IMR-90 (cell line): ENCODE data around the gene CCDC122. TPM values are rescaled to one million over a fixed set of nuclear protein-coding genes. Genes with fewer than 3 reads are reported as not detected.
A peak's percentile ranks its signal among the peaks of the same experiment; 100 is the strongest.

Source experiments
- ATAC-seq: fragments of 200-7000 bp; cut with Tn5 transposase; 2 replicates; pipeline ENCODE4 v1.9.1; 2020; ENCODE audit warnings: low read depth, mild to moderate bottlenecking, moderate library complexity
- BruUV-seq: library from RNA; stranded (reverse); fragments of 400-500 nt; replicated peaks from 2 replicates; lab custom pipeline; 2021; lab: Mats Ljungman, UMichigan
- CTCF ChIA-PET: fragments of 300-600 bp; formaldehyde crosslinking; extraction: SDS; loops from one replicate; lab custom pipeline; 2021; ENCODE audit warnings: antibody characterized with exemption; lab: Yijun Ruan, JAX
- POLR2A ChIA-PET: fragments of 300-600 bp; sonication (Branson Sonifier 250); formaldehyde crosslinking; loops from one replicate; lab custom pipeline; 2022; ENCODE audit warnings: antibody characterized with exemption; ENCODE audit not compliant: unreplicated experiment; lab: Charles Lee
- DNase-seq: peaks from one replicate; pipeline ENCODE4 v3.0.0; 2013
- H2AFZ ChIP-seq: replicated peaks from 2 replicates; pipeline ENCODE3; 2013; ENCODE audit warnings: low read length, mild to moderate bottlenecking; ENCODE audit not compliant: poor library complexity
- H2AK5ac ChIP-seq: 2 replicates; pipeline ENCODE4 v1.6.1; 2013; ENCODE audit warnings: low read depth, low read length, inconsistent platforms
- H2AK9ac ChIP-seq: replicated peaks from 2 replicates; pipeline ENCODE3; 2013; ENCODE audit warnings: mild to moderate bottlenecking, low read depth, low read length, moderate library complexity; ENCODE audit not compliant: poor library complexity
- H2BK120ac ChIP-seq: 2 replicates; pipeline ENCODE4 v1.6.1; 2013; ENCODE audit warnings: low read depth, low read length, inconsistent platforms
- H2BK15ac ChIP-seq: 3 replicates; pipeline ENCODE4 v1.6.1; 2013; ENCODE audit warnings: low read depth, low read length, inconsistent platforms
- H2BK20ac ChIP-seq: 2 replicates; pipeline ENCODE4 v1.6.1; 2013; ENCODE audit warnings: low read depth, mild to moderate bottlenecking, inconsistent platforms, low read length, moderate library complexity
- H2BK5ac ChIP-seq: 2 replicates; pipeline ENCODE4 v1.6.1; 2013; ENCODE audit warnings: mild to moderate bottlenecking, low read depth, low read length, inconsistent platforms; ENCODE audit not compliant: poor library complexity, severe bottlenecking
- H3K14ac ChIP-seq: replicated peaks from 2 replicates; pipeline ENCODE4 v1.6.1; 2013; ENCODE audit warnings: low read depth, low read length, inconsistent platforms
- H3K18ac ChIP-seq: 2 replicates; pipeline ENCODE4 v1.6.1; 2013; ENCODE audit warnings: low read depth, low read length, control low read depth
- H3K23ac ChIP-seq: 2 replicates; pipeline ENCODE4 v1.6.1; 2013; ENCODE audit warnings: low read depth, low read length, inconsistent platforms
- H3K27ac ChIP-seq: 2 replicates; pipeline ENCODE4 v1.5.1; 2013; ENCODE audit warnings: mild to moderate bottlenecking, control low read depth, low read length; ENCODE audit not compliant: insufficient read depth
- H3K27me3 ChIP-seq: 2 replicates; pipeline ENCODE4 v1.6.1; 2013; ENCODE audit warnings: low read length; ENCODE audit not compliant: control insufficient read depth, insufficient read depth
- H3K36me3 ChIP-seq: 2 replicates; pipeline ENCODE4 v1.6.1; 2013; ENCODE audit warnings: low read length, mixed read lengths; ENCODE audit not compliant: control insufficient read depth, insufficient read depth
- H3K4ac ChIP-seq: 2 replicates; pipeline ENCODE4 v1.6.1; 2013; ENCODE audit warnings: low read depth, low read length, inconsistent platforms
- H3K4me1 ChIP-seq: 2 replicates; pipeline ENCODE4 v1.6.1; 2013; ENCODE audit warnings: low read length, mixed read lengths; ENCODE audit not compliant: control insufficient read depth, insufficient read depth
- H3K4me2 ChIP-seq: 2 replicates; pipeline ENCODE4 v1.6.1; 2013; ENCODE audit warnings: low read depth, mild to moderate bottlenecking, control low read depth, low read length, moderate library complexity
- H3K4me3 ChIP-seq: 2 replicates; pipeline ENCODE4 v1.5.1; 2013; ENCODE audit warnings: low read depth, mild to moderate bottlenecking, control low read depth, low read length, moderate library complexity; ENCODE audit not compliant: insufficient read depth
- H3K56ac ChIP-seq: 2 replicates; pipeline ENCODE4 v1.6.1; 2013; ENCODE audit warnings: low read length, inconsistent platforms; ENCODE audit not compliant: insufficient read depth; ENCODE audit errors: extremely low read depth
- H3K79me1 ChIP-seq, 2 experiments: 2 replicates each; pipeline ENCODE4 v1.6.1; 2013; ENCODE audit warnings: low read length in 2 of 2, inconsistent platforms in 1 of 2, low read depth in 1 of 2
- H3K9ac ChIP-seq: 2 replicates; pipeline ENCODE4 v1.6.1; 2013; ENCODE audit warnings: low read depth, low read length, control low read depth
- H3K9me1 ChIP-seq: 2 replicates; pipeline ENCODE4 v1.6.1; 2013; ENCODE audit warnings: low read length, inconsistent platforms; ENCODE audit not compliant: insufficient read depth
- H3K9me3 ChIP-seq: 2 replicates; pipeline ENCODE4 v1.6.1; 2013; ENCODE audit warnings: low read length; ENCODE audit not compliant: control insufficient read depth, insufficient read depth
- H4K20me1 ChIP-seq: 2 replicates; pipeline ENCODE4 v1.6.1; 2013; ENCODE audit warnings: low read length, inconsistent platforms; ENCODE audit not compliant: insufficient read depth
- H4K5ac ChIP-seq: 2 replicates; pipeline ENCODE4 v1.6.1; 2013; ENCODE audit warnings: mild to moderate bottlenecking, low read depth, low read length, control low read depth
- H4K8ac ChIP-seq, 2 experiments: 2 replicates each; pipeline ENCODE4 v1.6.1; 2013; ENCODE audit warnings: low read depth in 2 of 2, low read length in 2 of 2, control low read depth in 1 of 2, inconsistent platforms in 1 of 2
- H4K91ac ChIP-seq: 2 replicates; pipeline ENCODE4 v1.6.1; 2013; ENCODE audit warnings: low read depth, low read length, inconsistent platforms; ENCODE audit not compliant: insufficient read depth
- CEBPB ChIP-seq: IDR thresholded peaks from 2 replicates; pipeline ENCODE4 v1.6.1; 2012; ENCODE audit warnings: low read depth, low read length, improper control_type of control experiment
- CTCF ChIP-seq: conservative IDR thresholded peaks from 2 replicates; pipeline ENCODE4 v1.5.1; 2012; ENCODE audit warnings: mild to moderate bottlenecking, low read depth, low read length, improper control_type of control experiment
- MAFK ChIP-seq: IDR thresholded peaks from 2 replicates; pipeline ENCODE4 v1.6.1; 2012; ENCODE audit warnings: low read depth, low read length, improper control_type of control experiment
- MXI1 ChIP-seq: IDR thresholded peaks from 2 replicates; pipeline ENCODE4 v1.6.1; 2012; ENCODE audit warnings: low read depth, mild to moderate bottlenecking, low read length, moderate library complexity, borderline replicate concordance
- RAD21 ChIP-seq: IDR thresholded peaks from 2 replicates; pipeline ENCODE4 v1.6.1; 2012; ENCODE audit warnings: low read length, improper control_type of control experiment
- WGBS, 2 experiments: methylation state at CpG; one replicate each; pipeline versions ENCODE4 v1.1.5 to v1.1.7; 2013; ENCODE audit warnings: missing lambda C conversion rate in 2 of 2; ENCODE audit not compliant: insufficient read length in 1 of 2; ENCODE audit errors: extremely low coverage in 2 of 2; 5-methylcytosine and 5-hydroxymethylcytosine counted together
- dilution Hi-C: fragments of 300-500 bp; cut with HindIII; formaldehyde crosslinking; loops from one replicate; pipeline ENCODE4 v1.14.3; 2018; ENCODE audit warnings: low sequenced_read_pairs; ENCODE audit not compliant: unreplicated experiment
- in situ Hi-C: fragments of 300-500 bp; cut with MboI; formaldehyde crosslinking; loops from 3 replicates; pipeline ENCODE4 v1.14.3; 2019; ENCODE audit warnings: low sequenced_read_pairs, inconsistent platforms, mixed read lengths
- intact Hi-C: fragments of 100-400 bp; cut with micrococcal nuclease; formaldehyde crosslinking; loops from 2 replicates; pipeline ENCODE4 v1.10.0; 2022
- polyA plus RNA-seq, 3 experiments: library from polyadenylated mRNA; depleted of rRNA; stranded (reverse); fragments of >200 nt; gene quantifications; 2 replicates each; pipeline ENCODE4 v1.2.3, GENCODE V29; 2012; ENCODE audit warnings: low replicate concordance in 1 of 3
- total RNA-seq: library from RNA; depleted of rRNA; stranded (reverse); fragments of >200 nt; gene quantifications from 2 replicates; pipeline ENCODE4 v1.2.3, GENCODE V29; 2012

CCDC122 gene
- total and polyA plus RNA-seq, 2 of the 4 experiments (the other 2 are of a cell fraction) = 0.70 to 0.72 TPM

- Histone ChIP-seq H3K27me3 (no peaks in the 10 kb centered on the region), H3K23ac (no peak overlapping the region), H3K9me1 (no peaks in the 10 kb centered on the region; the same call in 1 of the 2 replicates), H3K36me3 (no peaks in the 10 kb centered on the region), H4K20me1 (no peaks in the 10 kb centered on the region), H2AK5ac (no peak overlapping the region), H3K56ac (no peak overlapping the region), H2AFZ (no peak overlapping the region), H3K9me3 (no peaks in the 10 kb centered on the region), H3K27ac (no peak overlapping the region), H3K18ac (no peak overlapping the region), H2BK20ac (no peak overlapping the region), H4K5ac (no peak overlapping the region), H4K91ac (no peak overlapping the region), H2BK120ac (no peak overlapping the region), H3K79me1 (peaks cover 0 to 7% of the 10 kb centered on the region in 2 experiments; a peak in 2 of 4 replicates), H3K4me1 (peaks cover 5% of the 10 kb centered on the region), H3K9ac (no peak overlapping the region), H3K14ac (no peak overlapping the region; the same call in 1 of the 2 replicates), H2BK5ac (no peak overlapping the region), H3K4me3 (no peak overlapping the region), H2BK15ac (no peak overlapping the region), H2AK9ac (no peak overlapping the region), H3K4me2 (no peak overlapping the region), H3K4ac (no peak overlapping the region), H4K8ac (no peak overlapping the region)
- in situ Hi-C loops = no loop called here
- POLR2A ChIA-PET = no interaction called here
- dilution Hi-C loops = no loop called here
- TF ChIP-seq MAFK = no peak
- no peak for TF ChIP-seq RAD21
- no peak for TF ChIP-seq CEBPB
- no peak for TF ChIP-seq CTCF
- no peak for TF ChIP-seq MXI1
- WGBS, 2 experiments = no CpG with 5 or more reads among the region's 1 CpG
- CTCF ChIA-PET = no interaction called here
- intact Hi-C loops = no loop called here
- BruUV-seq = no TSS peak
- ATAC-seq (peak; percentile 12; the same call in 1 of the 2 replicates), DNase-seq (no peak)
Measured at GRCh38 chr13:43884222-43884621, 4.7 kb upstream of the CCDC122 start.
